GM21619 (cell line): ENCODE data around the gene DIP2B.

Experiments used
- ATAC-seq: cut with Tn5 transposase; IDR thresholded peaks from one replicate; pipeline ENCODE4 v1.9.1; 2021; ENCODE audit not compliant: unreplicated experiment

DIP2B gene

DNA sequence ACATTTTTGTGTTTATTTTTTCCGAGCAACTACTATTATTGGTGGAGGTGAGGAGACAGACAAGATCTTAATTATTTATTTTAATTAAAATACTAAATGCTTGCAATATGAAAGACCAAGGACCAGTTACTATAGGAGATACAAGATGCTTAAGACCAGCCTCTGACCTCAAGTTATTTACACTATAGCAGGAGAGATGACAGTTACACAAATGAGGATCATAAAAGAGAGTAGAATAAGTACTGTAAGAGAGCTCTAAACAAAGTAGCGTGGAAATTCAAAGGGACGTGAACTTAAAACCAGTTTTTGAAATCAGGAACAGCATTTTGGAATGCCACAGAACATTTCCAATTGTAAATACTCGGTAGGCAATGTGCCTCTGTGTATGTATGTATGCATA is 131.1 kb downstream of the DIP2B start:
- no peak for ATAC-seq

DNA sequence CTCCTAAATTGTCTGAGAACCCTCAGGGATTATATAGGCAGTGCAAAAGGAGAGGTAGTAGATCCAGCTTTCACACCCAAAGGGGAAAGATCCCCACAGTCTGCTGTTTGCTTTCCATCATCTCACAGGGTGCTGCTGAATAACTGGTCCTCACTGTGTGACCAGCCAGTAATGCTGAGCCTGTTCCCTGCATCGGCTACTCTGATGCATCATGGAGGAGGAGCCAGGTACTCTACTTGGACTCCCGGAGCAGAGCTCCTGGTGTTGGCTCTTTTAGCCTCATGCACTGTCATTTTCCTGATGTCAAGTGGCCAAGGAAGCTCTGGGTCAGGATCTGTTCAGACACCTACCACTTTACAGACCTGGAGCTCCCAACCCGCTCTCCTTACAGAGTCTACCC is 131.7 kb downstream of the DIP2B start:
- ATAC-seq = no peak

DNA sequence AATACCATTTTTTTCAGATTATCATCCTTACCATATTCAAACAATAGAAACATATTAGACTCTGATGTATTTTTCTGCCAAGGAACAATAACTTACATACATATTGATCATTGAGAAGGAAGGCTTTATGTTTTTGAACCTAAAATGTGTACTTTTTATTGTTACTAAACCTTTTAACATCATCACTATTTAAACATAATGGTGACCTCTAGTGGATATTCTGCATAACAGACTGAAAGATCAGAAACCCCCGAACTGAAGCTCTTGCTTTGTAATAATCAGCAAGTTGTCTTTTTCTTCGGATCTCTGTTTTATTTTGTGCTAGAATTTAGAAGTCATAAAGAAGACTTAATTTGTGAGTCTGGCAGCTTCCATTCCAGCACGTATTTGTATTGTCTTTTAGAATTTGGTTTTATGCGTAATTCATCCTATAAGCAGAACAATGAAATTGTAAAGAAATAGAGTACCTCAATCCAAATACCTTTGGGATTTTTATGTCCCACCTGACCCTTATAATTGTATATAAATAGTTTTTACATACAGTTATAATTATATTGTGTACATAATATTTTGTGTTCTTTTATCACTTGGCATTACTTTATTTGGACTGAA is 133.2 kb downstream of the DIP2B start:
- ATAC-seq = no peak

DNA sequence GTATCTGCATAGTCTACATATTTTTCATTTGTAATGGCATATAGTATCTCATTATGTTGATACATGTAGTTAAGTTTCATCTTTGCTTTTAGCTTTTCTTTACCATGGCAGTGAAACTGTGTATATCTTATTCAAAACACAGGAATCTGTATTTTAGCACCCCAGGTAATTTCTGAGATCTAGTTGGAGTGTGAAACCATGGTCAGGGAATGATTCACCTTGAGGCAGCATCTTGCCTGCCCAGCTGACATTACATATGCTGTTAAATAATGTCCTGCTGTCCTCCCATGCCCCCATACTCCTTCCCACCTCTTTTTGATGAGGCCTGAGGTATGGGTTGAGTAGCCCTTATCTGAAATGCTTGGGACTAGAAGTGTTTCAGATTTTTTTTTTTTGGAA is 133.7 kb downstream of the DIP2B start:
- ATAC-seq = no peak

DNA sequence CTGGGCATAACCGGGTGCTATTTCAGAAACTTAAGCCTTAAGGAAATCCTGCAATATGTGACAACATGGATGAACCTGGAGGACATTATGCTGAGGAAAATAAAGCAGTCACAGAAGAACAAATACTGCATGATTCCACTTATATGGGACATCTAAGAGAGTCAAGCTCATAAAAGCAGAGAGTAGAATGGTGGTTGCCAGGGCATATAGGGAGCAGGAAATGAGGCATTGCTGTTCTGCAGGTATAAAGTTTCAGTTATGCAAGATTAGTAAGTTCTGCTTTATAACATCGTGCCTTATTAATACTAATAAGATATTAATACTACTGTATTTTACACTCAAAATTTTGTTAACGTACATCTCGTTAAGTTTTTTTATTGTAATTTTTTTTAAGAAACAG is 134.9 kb downstream of the DIP2B start:
- ATAC-seq = no peak

DNA sequence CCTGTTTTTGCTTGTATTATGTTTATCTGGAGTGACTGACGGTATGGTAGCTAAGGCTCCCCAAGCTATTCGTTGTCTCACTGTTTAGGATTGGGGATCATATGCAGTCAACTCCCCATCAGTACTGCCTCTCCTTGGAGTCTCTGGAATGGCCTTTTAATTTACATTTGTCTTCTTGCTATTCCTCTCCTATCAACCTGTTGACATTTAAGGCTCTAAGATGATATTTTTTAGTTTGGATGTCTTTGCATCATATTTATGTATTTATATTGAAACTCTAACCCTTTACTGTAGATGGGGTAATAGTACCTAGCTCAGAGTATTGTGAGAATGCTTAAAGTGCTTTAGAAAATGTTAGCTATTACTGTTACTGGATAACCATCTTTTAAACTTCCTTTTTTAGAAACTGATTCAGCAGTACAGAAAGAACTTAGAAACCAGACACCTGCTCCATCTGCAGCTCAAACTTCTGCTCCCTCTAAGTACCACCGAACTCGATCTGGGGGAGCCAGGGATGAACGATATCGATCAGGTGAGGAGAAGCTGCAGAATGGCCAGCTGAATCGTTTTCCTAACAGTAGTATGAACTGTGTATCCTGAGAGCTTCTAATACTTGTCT is 135.6 kb downstream of the DIP2B start:
- no peak for ATAC-seq

DNA sequence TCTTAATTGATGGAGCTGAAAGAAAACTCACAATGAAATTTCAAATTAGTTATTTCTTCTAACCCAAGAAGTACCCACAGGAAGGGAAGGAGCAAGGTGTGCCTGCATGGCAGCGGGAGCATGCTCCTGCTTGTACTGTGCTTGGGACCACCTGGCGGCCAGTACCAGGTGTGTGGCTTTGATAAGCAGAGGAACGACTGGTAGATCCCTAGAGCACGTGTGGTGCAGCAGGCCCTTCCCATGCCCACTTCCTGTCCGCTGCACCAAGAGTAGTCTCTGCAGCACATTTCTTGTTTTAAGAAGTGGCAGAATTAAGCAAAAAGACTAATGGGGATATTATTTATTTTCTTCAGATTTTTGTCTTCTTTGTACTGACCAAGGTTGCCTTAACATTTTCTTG is 136.8 kb downstream of the DIP2B start:
- no peak for ATAC-seq

DNA sequence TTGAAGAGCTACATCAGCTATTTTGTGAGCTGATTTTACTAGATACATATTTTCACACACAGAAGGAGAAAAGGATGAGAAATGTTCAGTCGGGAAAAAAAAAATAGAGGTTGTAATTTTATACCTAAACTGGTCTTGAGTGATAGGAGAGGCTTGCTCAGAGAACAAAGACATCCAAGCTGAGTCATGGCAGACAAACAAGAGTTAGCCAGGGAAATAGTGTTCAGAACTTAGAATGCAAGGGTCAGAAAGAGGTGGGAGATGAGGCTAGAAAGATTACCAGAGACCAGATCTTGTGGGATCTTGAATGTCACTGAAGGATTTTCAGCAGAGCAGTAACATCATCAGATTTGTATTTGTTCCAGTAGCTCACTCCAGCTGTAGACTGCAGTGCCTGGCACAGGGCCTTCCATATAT is 137.3 kb downstream of the DIP2B start:
- no peak for ATAC-seq

DNA sequence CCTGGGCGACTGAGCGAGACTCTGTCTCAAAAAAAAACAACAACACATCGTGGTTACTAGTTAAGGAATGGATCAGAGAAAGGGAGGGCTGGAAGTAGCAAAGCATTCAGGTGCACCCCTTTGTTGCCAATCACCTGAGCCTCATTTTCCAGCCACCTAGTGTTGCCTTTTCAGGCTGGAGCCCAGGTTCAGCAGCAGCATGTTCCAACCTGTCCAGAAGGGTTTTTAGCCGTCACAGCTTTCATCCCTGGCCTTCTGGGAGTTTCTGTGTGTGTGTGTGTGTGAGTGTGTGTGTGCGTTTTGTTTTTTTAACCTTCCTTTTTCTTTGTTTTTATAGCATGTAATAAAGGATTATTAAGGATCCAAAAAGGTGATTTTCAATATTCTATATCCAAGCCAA is 138.0 kb downstream of the DIP2B start:
- ATAC-seq = no peak

DNA sequence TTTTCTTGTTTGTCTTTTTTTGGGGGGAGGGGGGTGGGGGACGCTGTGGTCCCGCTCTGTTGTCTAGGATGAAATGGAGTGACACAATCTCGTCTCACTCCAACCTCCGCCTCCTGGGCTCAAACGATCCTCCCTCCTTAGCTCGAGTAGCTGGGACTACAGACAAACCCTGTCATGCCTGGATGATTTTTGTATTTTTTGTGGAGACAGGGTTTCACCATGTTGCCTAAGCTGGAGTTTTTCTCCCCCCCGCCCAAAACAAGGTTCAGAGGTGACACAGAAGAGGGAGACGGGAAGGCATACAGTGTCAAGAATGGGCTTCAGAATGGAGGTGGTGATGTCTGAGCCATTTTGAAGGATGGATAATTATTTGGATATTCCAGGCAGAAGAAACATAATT is 142.2 kb downstream of the DIP2B start:
- ATAC-seq = no peak

DNA sequence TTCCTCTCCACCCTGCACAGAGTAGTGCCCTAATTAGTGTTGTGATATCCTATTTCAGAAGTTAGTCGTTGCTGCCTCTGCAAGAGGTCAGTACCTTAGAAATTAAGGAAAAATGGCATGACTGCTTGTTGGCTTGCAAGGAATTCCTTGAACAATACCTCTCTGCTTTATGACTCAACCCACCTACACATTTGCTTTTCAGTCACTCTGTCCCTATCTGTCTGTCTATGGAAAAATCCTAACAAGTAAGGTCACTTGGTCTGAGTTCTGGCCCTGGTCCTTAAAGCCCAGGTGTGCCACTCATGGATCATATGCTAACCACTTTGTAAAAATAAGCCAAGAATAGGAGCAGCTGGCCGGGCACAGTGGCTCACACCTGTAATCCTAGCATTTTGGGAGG is 142.7 kb downstream of the DIP2B start:
- no peak for ATAC-seq

DNA sequence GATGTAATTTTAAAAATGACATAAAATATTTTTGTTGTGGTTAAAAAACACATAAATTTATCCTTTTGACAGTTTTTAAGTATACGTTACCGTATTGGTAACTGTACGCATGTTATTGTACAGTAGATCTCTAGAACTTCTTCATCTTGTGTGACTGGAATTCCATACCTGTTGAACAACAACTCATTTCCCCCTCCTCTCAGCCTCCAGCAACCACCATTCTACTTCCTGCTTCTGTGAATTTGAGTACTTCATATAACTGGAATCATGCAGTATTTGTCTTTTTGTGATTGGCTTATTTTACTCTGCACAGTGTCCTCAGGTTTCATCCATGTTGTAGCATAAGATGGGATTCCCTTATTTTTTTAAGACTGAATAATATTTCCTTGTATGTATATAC is 145.5 kb downstream of the DIP2B start:
- no peak for ATAC-seq

DNA sequence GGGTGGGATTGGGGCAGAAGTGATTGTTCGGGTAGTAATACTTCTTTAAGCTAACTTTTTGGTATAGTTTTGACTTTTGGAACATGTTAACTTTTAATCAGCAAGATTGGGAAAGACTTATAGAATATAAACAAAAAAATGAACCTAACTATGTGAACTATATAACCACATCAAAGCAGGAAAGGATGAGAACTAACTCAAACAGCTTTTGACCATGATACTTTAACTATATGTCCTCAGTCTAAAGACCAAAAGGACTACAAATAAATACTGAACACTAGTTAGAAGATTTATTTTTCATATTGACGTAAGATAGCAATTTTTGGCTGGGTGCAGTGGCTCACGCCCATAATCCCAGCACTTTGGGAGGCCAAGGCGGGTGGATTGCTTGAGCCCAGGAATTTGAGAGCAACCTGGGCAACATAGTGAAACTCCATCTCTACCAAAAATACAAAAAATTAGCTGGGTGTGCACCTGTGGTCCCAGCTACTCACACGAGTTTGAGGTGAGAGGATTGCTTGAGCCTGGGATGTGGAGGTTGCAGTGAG is 150.7 kb downstream of the DIP2B start:
- no peak for ATAC-seq

DNA sequence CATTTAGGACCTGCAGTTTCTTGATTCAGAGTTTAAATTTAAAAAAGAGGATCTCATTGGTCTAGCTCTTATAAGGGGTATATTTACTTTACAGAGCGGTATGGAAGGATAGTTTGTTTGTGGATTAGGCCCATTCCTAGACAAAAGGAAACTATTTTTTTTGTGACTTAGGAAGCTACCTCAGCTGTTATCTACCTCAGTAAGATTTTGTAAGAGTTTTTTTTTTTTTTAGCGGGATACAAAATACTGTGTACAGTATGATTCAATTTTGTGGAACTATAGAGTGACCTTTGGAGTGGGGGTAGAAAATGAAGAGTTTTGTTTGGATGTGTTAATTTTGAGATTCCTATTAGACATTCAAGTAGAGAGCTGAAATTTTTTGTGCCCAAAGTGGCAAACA is 154.5 kb downstream of the DIP2B start:
- ATAC-seq = no peak

DNA sequence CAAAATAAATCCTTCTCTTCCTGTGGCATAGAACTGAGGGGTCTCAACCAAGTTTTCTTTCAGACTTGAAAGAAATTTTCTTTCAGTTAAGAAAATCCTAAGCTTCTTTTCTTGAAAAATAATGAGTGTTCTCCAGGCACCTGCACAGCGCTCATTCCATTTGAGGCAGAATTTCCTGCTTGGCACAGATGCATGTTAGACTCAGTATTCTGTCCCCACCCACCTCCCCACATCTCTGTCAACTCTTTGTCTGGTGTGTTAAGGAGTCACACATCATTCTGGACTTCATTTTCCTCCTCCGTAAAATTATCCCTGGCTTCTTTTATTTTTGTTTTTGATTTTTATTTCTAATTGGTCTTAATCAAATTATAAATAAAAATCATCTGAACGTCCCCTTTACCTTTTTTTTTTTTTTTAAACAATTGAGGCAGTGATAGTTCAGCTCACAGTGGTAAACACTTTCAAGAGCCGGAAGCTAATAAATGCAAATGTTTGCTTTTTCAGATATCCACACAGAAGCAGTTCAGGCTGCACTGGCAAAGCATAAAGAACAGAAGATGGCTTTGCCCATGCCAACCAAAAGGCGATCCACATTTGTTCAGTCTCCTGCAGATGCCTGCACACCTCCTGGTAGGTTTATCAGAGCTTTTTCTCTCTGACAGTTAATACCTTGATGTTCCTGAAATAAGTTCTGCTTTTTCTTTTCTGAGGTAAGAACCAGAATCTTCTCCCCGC is 155.1 kb downstream of the DIP2B start:
- no peak for ATAC-seq

DNA sequence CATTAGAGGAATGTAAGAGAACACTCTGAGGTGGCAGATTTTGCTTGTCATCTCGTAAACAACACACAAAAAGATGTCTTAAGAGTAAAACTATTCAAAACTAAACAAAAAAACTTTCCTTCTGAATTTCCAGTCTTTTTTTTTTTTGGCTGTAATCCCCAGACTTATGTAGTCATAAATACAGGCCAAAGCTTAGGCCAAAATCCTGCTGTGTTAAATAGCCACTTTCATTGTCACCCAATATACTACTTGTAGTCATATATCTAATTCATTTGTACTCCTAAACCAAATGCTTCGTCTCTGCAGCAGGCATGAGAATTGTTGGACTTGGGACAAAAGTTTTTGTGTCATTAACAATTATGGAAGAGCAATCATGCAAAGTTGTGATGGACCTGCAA is 155.6 kb downstream of the DIP2B start:
- no peak for ATAC-seq

DNA sequence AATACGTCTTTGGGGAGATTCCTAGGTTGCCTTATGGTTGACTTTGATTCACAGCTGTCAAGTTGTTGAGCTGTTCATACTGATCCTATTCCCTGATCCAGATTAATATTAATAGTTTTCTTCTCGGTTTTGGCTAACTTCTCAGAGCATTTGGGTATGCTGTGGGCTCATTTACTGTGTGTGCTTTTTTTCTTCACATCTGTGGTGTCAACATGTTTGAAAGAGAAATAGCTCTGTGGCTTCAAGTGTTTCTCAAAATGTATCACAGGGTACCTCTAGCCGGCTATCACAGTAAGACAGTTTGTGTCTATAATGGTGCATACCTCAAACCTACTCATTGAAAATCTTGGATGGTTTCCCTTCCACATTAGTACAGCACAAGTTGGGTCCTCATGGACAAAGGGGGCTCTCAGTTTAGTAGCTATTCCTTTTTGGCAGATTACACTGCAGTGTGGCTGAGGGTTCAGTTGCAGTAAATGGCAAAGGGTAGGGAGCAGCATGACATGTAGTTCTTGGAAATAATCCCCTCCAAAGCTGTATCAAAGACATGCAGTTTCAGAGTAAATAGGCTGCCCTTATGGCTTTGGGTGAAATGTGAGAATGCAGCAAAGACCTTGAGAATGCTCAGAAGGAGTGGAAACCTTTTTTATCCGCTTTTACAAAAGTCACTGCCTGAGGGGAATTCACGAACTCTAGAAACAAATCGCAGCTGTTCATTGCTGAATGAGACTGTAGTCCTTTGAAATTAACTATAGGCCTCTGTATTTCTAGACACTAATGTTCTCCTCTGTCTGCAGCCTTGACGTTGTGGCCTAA is 156.7 kb downstream of the DIP2B start:
- ATAC-seq = no peak

DNA sequence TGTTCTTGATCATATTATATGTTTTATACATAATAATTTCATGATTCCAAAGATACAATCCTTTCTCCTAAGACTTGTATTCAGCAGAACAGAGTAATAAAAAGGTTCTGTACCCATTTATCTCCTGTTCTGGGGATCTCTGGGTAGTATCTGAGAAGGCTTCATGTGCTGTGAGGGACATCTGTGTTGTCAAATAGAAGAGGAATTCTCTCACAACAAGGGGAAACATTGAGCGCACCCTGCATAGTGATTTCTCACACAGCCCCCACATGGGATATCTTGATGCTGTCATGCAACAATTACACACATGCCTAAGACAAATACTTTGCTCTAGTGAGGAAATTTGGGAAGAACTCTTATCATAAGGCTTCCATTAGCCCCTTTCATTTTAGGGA is 157.3 kb downstream of the DIP2B start:
- ATAC-seq = no peak

DNA sequence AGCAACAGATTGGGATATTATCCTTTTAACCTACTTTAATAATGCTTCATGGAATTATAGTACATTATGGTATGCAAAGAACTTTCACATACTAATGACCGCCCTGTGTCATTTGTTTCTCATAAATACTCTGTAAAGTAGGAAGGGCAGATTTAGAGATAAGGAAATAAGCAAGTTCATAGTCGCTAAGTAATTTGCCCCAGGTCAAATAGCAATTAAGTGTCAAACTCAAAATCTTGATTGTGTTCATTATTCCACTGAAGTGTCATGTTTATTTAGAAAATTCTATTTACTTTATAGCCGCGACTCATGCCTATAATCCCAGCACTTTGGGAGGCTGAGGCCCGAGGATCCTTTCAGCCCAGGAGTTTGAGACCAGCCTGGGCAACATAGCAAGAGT is 160.4 kb downstream of the DIP2B start:
- no peak for ATAC-seq

DNA sequence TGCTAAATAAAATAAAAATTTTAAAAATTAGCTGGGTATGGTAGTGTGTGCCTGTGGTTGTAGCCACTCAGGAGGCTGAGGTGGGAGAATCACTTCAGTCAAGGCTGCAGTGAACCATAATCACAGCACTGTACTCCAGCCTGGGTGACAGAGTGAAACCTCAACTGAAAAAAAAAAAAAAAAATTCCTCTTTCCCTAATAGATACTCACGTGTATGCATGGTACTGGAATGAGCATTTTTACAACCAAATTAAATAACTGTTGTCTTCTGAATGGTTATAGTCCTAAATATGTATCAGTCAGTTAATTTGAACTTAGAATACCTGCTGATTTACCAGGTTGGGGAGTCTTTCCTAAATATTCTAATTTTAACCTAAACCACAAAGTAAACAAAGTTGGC is 160.8 kb downstream of the DIP2B start:
- ATAC-seq = no peak

DNA sequence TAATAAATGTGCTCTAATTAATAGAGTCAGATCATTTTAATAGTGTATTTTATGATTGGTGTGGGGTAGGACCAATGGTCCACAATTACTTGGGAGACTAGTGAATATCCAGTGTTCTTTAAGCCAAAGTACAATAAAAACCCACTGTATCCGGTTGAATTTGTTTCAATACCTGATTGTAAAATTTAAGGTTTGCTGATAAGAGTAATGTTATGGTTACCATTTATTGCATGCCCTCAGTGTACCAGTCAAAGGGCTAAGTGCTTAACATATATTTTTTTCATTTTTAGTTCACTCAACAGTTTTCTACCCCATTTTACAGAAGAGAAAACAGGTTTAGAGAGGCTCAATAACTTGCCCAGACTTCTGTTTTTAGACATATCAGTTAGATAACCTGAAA is 161.2 kb downstream of the DIP2B start:
- ATAC-seq = no peak

DNA sequence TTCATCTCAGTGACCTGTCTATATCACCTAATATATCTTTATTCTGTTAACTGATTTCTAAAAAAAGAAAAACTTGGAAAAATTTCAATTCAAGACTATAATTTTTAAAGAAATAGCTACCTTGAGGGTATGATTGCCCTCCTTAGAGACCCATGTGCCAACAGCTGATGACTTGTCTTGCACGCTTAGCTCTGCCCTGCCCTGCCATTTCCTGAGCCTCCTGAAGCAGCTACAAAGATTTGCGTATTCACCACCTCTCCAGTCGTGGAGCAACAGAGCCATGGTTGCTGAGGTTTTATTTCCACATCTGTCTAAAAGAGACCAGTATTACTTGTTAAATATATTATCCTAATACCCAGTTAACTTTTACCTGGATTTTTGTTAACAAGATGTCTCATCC is 167.4 kb downstream of the DIP2B start:
- no peak for ATAC-seq
